Measurements from ENCODE around the gene PCBP3.

Gene PCBP3

GRCh38 chr21:45764792-45765191 lies 121.3 kb downstream of the PCBP3 start:
- DNase-seq: no peak

- DNase-seq: no peak
Measured at GRCh38 chr21:45765375-45765774, 121.8 kb downstream of the PCBP3 start.

DNA sequence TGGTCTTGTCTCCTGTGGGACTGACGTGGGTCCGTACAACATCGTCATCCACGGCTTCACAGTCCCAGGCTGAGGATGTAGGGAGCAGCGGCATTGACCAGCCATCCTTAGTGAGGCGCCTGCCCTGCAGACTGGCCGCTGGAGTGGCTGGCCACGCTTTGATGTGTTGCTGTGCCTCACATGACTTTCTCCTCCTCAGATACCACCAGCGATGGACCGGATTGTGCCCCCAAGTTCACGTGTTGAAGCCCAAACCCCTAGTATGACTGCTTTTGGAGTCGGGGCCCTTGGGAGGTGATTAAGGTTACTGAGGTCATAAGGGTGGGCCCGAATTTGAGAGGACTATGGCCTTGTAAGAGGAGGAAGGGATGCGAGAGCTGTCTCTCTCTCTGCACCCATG lies 122.5 kb downstream of the PCBP3 start:
- DNase-seq: no peak

- no peak for DNase-seq
Measured at GRCh38 chr21:45766501-45766900, 123.0 kb downstream of the PCBP3 start.

- DNase-seq: no peak
Measured at GRCh38 chr21:45767071-45768006, 123.8 kb downstream of the PCBP3 start.

DNA sequence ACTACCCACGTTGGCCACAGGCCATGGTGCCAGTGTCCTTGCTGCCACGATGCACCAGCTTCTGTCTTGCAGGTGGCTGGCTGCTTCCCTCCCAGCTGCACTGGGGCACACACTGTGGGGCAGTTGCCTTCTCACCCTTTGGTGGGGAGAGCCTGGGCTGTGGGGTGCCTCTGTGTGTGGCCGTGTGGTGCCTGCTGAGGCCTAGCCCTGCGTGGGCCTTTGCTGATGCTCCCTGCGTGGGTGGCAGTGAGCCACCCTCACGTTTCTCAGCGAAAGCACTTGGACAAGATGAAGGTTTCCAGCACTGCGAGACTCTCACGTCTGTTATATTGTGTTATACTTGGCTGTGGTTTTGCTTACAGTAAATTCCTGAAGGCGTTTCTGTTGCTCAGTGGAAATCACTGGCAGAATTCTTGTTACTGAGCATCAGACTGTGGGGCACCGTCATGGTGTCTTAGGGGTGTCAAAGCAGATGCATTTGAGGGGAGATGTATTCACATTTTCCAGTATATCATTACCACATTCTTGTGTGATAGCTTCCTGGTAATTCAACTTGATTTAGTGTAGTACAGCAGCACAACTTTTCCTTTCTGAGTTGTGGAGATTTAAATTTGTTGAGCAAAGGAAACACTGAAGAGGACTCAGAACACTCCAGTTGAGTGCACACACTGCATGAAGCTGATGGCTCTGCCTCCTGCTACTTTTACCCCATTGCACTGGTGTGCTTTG lies 124.7 kb downstream of the PCBP3 start:
- no peak for DNase-seq

DNA sequence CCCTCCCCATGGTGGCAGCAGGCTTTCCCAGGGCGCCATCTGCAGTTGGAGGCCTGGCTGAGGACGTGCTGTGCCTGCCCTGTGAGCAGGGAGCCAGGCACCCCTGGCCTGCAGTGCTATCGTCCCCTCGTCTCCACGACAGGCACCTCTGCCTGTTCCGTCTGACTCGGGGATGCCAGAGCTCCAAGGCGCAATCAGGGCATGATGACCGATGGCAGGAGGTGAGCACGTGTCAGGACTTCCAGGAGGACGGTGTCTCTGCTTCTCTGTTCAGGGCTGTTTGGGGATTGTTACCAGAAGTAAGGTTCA lies 125.2 kb downstream of the PCBP3 start:
- no peak for DNase-seq

- no peak for DNase-seq
Measured at GRCh38 chr21:45769294-45769693, 125.8 kb downstream of the PCBP3 start.

DNA sequence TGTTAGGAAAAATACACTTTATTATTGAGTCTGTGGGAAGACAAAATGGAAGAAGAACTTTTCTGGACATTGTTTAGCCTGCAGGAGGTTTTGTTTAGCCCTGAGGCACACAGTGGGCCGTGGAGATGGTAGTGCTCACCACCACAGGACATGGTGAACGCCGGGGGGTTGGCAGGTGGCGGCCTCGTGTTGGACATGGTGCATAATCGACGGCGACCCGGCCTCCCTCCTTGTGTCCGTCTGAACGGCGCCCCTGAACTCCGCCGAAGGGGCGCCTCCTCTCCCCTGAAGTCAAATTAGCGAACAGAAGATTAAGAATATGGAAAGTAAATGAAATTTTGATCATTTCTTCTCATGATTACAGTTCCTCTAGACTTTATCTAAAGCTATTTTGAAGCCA lies 126.4 kb downstream of the PCBP3 start:
- no peak for DNase-seq

- DNase-seq: no peak
Measured at GRCh38 chr21:45772180-45772579, 128.7 kb downstream of the PCBP3 start.

- DNase-seq: no peak
Measured at GRCh38 chr21:45774291-45774690, 130.8 kb downstream of the PCBP3 start.

DNA sequence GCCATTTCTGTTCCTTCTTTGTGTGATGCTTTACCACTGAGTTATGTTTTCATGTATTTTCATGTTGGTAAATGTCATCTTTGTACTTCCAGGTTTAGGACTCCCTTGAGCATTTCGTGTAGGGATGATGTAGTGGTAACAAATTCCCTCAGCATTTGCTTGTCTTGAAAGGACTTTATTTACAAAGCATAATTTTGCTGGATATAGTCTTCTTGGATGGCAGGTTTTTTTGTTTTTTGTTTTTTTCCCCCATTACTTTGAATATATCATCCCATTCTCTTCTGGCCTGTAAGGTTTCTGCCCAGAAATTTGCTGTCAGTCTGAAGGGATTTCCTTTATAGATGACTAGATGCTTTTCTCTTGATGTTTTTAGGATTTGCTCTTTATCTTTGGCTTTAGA lies 133.4 kb downstream of the PCBP3 start:
- no peak for DNase-seq

DNA sequence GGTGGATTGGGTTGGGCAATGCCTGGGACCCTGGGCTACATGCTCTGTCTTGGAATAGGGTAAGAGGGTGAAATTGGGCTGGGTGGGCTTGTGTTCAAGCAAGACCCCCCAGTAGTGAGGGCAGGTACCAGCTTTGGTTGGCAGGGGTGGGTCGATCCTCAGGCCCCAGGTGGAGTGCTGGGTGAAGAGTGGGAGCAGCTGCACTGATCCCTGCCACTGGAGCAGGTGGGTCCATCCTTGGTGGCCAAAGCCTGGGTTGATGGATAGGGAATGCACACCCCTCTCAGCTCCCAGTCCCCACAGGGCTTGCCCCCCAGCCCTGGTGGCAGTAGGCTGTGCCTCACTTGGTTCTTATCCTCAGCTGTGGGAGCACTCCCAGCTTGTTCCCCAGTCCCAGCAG lies 135.2 kb downstream of the PCBP3 start:
- no peak for DNase-seq

GRCh38 chr21:45779226-45779625 lies 135.7 kb downstream of the PCBP3 start:
- no peak for DNase-seq

DNA sequence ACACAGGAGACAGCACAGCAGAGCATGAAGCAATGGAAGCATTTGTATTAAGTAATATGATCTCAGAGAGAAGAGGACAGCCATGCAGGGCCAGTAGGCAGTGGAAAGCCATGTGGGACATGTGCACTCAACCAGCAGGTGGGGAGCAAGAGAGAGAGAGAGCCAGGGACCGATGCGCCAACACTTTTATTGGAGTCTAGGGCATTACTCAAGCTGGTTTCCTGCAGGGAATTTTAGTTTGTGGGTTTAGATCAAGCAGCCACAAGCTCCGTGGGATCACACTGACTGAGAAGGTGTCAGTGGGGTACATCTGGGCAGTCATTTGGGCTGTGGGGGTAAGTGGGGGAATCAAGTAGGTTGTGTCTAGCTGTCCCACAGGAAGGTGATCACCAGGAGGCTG lies 137.1 kb downstream of the PCBP3 start:
- DNase-seq: no peak

DNA sequence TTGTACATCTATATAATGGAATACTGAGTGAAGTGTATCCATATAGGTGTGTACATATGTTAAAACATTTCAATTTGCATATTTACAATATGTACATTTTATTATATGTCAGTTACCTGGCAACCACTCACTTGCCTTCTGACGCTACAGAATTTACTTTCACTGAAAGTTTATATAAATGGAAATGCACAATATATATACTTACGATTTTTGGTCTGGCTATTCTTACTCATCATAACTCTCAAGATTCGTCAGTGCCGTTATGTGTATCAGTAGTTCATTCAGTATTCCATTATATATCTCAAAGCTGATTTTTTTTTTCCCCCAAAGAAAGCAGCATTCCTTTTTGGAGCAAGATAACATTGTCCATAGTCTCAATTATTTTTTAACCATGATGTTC lies 138.2 kb downstream of the PCBP3 start:
- DNase-seq: no peak

- DNase-seq: no peak
Measured at GRCh38 chr21:45786660-45787059, 143.1 kb downstream of the PCBP3 start.

- DNase-seq: no peak
Measured at GRCh38 chr21:45787371-45787770, 143.8 kb downstream of the PCBP3 start.

- no peak for DNase-seq
Measured at GRCh38 chr21:45788198-45788597, 144.7 kb downstream of the PCBP3 start.

DNA sequence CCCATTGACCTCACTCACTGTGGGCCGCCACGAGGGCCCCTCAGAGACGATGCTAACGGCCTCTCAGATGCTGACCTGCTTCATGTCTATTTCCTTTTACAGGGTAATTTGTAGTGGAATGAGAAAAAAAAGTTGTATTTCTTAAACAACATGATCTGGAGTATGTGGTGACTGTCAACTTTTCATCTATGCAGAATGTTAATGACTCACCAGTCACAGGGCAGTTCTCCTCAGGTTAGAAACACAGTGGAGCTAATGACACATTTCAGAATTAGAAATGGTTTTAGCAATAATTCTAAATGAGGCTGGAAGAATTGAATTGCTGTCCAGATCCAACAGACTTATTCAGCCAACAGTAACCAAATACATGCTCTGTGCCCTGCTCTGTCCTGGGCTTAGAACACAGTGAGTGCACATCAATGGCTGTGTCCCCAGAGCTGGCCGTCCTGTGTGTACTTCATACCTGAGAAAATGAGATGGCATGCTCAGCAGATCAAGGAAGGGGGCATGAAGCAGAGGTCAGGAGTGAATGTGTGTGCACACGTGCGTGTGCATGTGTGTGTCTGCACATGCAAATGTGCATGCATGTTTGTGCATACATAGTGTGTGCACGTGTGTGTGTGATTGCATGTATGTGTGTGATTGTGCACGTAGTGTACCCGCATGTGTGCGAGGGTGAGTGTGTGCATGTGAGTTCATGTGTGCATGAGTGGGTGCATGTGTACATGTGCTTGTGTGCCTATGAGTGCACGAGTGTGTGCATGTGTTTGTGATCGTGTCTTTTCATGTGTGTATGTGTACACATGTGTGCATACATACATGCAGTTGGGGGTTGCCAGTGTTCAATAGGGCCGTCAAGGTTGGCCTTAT lies 145.3 kb downstream of the PCBP3 start:
- DNase-seq: no peak

GRCh38 chr21:45790427-45790826 lies 146.9 kb downstream of the PCBP3 start:
- DNase-seq: no peak

DNA sequence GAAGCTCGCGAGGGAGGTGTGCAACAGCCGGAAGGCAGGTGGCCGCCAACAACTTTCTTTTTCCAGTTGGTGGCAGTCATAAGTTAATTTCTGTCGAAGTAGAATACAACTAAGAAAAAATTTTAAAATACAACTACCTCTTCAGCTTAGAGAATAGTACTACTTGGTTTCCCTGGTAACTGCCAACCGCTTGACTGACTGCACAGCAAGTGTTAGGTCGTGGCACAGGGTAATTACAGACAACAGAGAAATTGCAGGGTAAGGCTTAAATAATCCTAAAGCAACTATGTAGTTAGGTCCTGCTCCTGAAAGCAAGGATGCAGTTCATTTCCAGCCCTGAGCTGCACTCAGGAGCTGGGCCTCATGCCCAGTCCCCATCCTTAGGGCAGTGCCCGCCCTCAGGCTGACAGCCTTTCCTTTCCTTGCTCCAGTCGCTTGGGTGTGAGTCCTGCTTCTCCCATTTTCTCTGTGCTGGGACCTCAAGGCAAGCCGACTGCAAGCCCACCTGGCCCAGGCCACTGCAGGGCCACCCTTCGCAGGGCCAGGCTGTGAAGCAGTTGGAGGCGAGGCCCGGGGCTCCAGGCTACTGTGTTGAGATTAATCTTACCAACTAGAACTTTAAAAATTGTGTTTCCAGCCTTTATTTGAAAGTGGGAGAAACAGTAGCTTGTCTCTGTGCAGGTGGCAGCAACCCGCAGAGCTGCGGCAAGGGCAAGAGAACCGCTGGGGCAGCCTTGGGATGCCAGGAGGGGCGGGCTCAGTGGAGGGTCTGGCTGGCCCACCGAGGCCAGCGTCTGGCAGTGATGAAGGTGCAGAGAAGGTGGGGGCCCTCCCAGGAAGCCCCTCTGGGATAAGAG lies 148.3 kb downstream of the PCBP3 start:
- DNase-seq: no peak

Measured in EL (cell line).